ENCODE data around the gene PRPF18. TPM values are rescaled to one million over a fixed set of nuclear protein-coding genes. Genes with fewer than 3 reads are reported as not detected.

Gene PRPF18
- polyA plus RNA-seq, 2 of the 4 experiments (the other 2 are of a cell fraction) = 22.3 to 39.6 TPM

- ChIA-PET POLR2A (no interaction called here), CTCF (interaction anchor here (0.6 to 1.5 kb wide), 3 partner anchors 27 to 357 kb away, joined by 3 to 4 read pairs (median 3); no protein-coding TSS in a partner anchor)
- no peak overlapping the region for H3K4me2 ChIP-seq
- H3K4me1 ChIP-seq = no peaks in the 10 kb centered on the region
- H3K4me3 ChIP-seq = no peak overlapping the region
- WGBS (ENCODE audit: missing lambda C conversion rate) = 64% methylated on average over 11 of the region's 11 CpGs
- no peak overlapping the region for H3K27ac ChIP-seq
- peaks cover 6% of the 10 kb centered on the region; the same call in 1 of the 3 replicates for H3K9me3 ChIP-seq
- DNase-seq (ENCODE audit: low read depth in 1 of 2, low spot score in 1 of 2) = no peak
- no peak for ATAC-seq
- no peak for FAIRE-seq
- TF ChIP-seq HES2 (IDR thresholded peaks at IDR 0.05) (no peak), JUNB (IDR thresholded peaks at IDR 0.05) (no peak), BCL3 (IDR thresholded peaks at IDR 0.05) (no peak), TFCP2L1 (CRISPR knock-in tag; IDR thresholded peaks at IDR 0.05) (no peak), HOXA7 (CRISPR knock-in tag; IDR thresholded peaks at IDR 0.05) (no peak), NR3C1 (IDR thresholded peaks at IDR 0.05) (no peak), POLR2AphosphoS2 (conservative IDR thresholded peaks at IDR 0.05; ENCODE audit: low read length) (no peak), REST (IDR thresholded peaks at IDR 0.05) (no peak)
- TF ChIP-seq, protein P1, sequence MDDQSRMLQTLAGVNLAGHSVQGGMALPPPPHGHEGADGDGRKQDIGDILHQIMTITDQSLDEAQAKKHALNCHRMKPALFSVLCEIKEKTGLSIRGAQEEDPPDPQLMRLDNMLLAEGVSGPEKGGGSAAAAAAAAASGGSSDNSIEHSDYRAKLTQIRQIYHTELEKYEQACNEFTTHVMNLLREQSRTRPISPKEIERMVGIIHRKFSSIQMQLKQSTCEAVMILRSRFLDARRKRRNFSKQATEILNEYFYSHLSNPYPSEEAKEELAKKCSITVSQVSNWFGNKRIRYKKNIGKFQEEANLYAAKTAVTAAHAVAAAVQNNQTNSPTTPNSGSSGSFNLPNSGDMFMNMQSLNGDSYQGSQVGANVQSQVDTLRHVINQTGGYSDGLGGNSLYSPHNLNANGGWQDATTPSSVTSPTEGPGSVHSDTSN (IDR thresholded peaks at IDR 0.05) = no peak
Measured at GRCh38 chr10:13563481-13564445, 23.0 kb upstream of the PRPF18 start.

GRCh38 chr10:13564576-13564975, 22.2 kb upstream of the PRPF18 start:
- WGBS (ENCODE audit: missing lambda C conversion rate) = 49% methylated on average over 3 of the region's 3 CpGs
- FAIRE-seq = no peak
- Histone ChIP-seq H3K27ac (no peak overlapping the region), H3K4me1 (no peaks in the 10 kb centered on the region), H3K9me3 (peaks cover 6% of the 10 kb centered on the region; the same call in 1 of the 3 replicates), H3K4me3 (no peak overlapping the region), H3K4me2 (no peak overlapping the region)
- ChIA-PET CTCF (interaction anchor here (1.3 kb wide), 1 partner anchor 28 kb away, joined by 3 read pairs; no protein-coding TSS in a partner anchor), POLR2A (no interaction called here)
- ATAC-seq = no peak
- no peak for DNase-seq (ENCODE audit: low read depth in 1 of 2, low spot score in 1 of 2)
- TF ChIP-seq MAFK (IDR thresholded peaks at IDR 0.05; ENCODE audit: partially characterized antibody) (no peak), ESRRA (IDR thresholded peaks at IDR 0.05; ENCODE audit: borderline replicate concordance, low read length) (no peak), BCL3 (IDR thresholded peaks at IDR 0.05) (no peak), RAD21 (conservative IDR thresholded peaks at IDR 0.05 in 1 of 2, IDR thresholded peaks at IDR 0.05 in 1 of 2) (no peak), ZC3H11A (IDR thresholded peaks at IDR 0.05) (no peak), RNF2 (IDR thresholded peaks at IDR 0.05; ENCODE audit: borderline replicate concordance, low read depth) (no peak), HES2 (IDR thresholded peaks at IDR 0.05) (no peak), MAZ (IDR thresholded peaks at IDR 0.05; ENCODE audit: borderline replicate concordance, low read depth, low read length) (no peak), MYC (IDR thresholded peaks at IDR 0.05; ENCODE audit: borderline replicate concordance, low read length) (no peak), POLR2A (IDR thresholded peaks at IDR 0.05; ENCODE audit: low read length) (no peak), RCOR1 (IDR thresholded peaks at IDR 0.05; ENCODE audit: low read depth, low read length) (no peak), ELK1 (IDR thresholded peaks at IDR 0.05; ENCODE audit: low read depth, low read length) (no peak)

Measured in A549 (cell line).